Stimulated activated CD4-positive, alpha-beta T cell treated with anti-CD3 and anti-CD28 coated beads, Interleukin-2, amount 100 ng/mL, for 24 hours (primary cell): ENCODE results near the gene GOLGA8J.
"Not testable (repeated sequence)": the region's sequence is repeated elsewhere in the genome, so short reads cannot be mapped to it uniquely, and the experiment has no call there.

Experiments
- DNase-seq, 2 donors: peaks; one replicate each; pipeline ENCODE4 v3.0.0-alpha.2; 2020

GOLGA8J gene

DNA sequence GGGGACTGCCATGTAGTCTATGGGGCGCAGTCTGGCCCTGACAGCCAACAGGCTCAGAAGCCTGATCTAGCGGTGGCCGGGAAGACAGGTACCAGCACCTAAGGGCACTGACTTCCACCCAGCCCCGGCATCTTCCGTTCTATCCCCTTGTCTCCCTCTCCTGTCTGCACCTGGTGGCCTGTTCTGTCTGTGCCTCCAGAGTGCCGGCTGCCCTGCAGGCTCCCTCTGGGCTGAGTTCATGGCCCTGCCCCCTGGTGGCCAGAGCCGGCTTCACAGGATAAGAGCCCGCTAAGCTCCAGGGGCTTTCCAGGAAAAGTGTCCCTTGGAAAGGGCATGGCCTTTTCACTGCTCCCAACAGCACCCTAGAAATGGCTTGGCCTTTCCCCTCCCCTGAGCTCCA is 15.1 kb downstream of the GOLGA8J start:
- not testable (repeated sequence) for DNase-seq

- DNase-seq, result not testable (repeated sequence)
These were observed 20.1 kb downstream of the GOLGA8J start for GRCh38 chr15:30102890-30103289.

DNA sequence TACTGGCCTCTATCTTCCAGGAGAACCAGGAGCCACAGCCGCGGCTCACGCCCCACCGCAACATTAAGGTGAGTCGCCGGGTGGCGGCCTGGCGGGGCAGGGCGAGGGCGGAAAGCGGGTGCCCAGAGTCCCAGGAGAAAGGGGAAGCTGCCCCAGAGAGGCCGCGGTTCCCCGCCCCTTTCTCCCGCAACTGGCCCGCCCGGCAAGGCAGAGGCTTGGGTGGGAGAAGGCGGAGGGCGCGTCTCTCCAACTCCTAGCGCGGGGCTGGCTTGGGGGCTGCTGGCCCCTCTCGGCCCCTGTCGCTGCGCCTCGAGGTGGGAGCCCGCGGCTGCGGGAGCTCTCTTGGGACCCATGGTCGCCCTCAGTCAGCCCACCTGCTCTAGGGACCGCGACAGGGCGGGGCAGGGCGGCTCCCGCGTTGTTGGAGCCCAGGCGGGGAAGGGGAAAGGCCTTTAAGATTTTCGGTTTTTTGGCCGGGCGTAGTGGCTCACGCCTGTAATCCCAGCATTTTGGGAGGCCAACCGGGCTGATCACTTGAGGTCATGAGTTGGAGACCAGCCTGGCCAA is 21.3 kb downstream of the GOLGA8J start:
- not testable (repeated sequence) for DNase-seq

GRCh38 chr15:30110591-30110990 is 27.8 kb downstream of the GOLGA8J start:
- not testable (repeated sequence) for DNase-seq

DNA sequence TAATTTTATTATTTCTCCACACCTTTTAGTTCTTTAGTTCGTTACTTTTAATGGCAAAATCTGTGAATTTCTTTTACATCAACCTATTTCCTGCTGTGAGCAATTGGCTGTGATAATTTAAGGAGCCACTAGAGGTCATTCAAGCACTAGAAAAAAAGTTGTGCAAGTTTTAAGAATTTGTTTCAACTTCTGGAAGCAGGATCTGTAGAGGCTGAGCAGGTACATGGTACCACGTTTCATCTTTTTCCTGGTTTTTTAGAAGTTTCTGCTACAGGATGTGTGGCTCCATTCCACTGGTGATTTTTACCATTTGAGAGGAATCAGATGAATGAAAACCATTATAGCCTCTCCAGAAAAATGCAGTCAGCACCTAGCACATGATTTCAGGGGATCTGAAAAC is 47.3 kb downstream of the GOLGA8J start:
- not testable (repeated sequence) for DNase-seq

GRCh38 chr15:30134751-30135150 is 52.0 kb downstream of the GOLGA8J start, which contains the start of gene GOLGA8T:
Gene GOLGA8T (plus strand): TSS chr15:30135051. CDS start chr15:30135149, 98 bp downstream.
- DNase-seq, result not testable (repeated sequence)
